H9 (cell line): Measurements from ENCODE around the gene PLG. TPM values are rescaled to one million over a fixed set of nuclear protein-coding genes. Genes with fewer than 3 reads are reported as not detected.

ENCODE experiments used
- DNase-seq: peaks from one replicate; pipeline ENCODE4 v3.0.0-alpha.2; 2017
- H2AFZ ChIP-seq: one replicate; pipeline ENCODE4 v1.6.1; 2013; ENCODE audit warnings: mild to moderate bottlenecking, low read length, control low read depth, moderate library complexity
- H2AK5ac ChIP-seq: 2 replicates; pipeline ENCODE4 v1.6.1; 2013; ENCODE audit warnings: low read length, control low read depth, mixed read lengths; ENCODE audit not compliant: insufficient read length
- H2BK120ac ChIP-seq: one replicate; pipeline ENCODE4 v1.6.1; 2013; ENCODE audit warnings: low read depth, mild to moderate bottlenecking, low read length, control low read depth, inconsistent platforms; ENCODE audit not compliant: poor library complexity, severe bottlenecking
- H2BK12ac ChIP-seq: 2 replicates; pipeline ENCODE4 v1.6.1; 2013; ENCODE audit warnings: low read length, control low read depth, mixed read lengths, low read depth; ENCODE audit not compliant: insufficient read length
- H2BK15ac ChIP-seq: 2 replicates; pipeline ENCODE4 v1.6.1; 2013; ENCODE audit warnings: low read depth, low read length, control low read depth
- H2BK20ac ChIP-seq: one replicate; pipeline ENCODE4 v1.6.1; 2013; ENCODE audit warnings: low read depth, mild to moderate bottlenecking, low read length, control low read depth, inconsistent platforms; ENCODE audit not compliant: poor library complexity, severe bottlenecking
- H2BK5ac ChIP-seq: 2 replicates; pipeline ENCODE4 v1.6.1; 2013; ENCODE audit warnings: low read length, control low read depth, mixed read lengths; ENCODE audit not compliant: insufficient read length
- H3K14ac ChIP-seq: 2 replicates; pipeline ENCODE4 v1.6.1; 2013; ENCODE audit warnings: low read length, control low read depth; ENCODE audit not compliant: insufficient read depth
- H3K18ac ChIP-seq: 2 replicates; pipeline ENCODE4 v1.6.1; 2013; ENCODE audit warnings: low read depth, mild to moderate bottlenecking, mixed read lengths, low read length, control low read depth; ENCODE audit not compliant: insufficient read length
- H3K23ac ChIP-seq: 2 replicates; pipeline ENCODE4 v1.6.1; 2013; ENCODE audit warnings: low read length, control low read depth, mixed read lengths, low read depth; ENCODE audit not compliant: insufficient read length
- H3K23me2 ChIP-seq: 2 replicates; pipeline ENCODE4 v1.6.1; 2013; ENCODE audit warnings: low read depth, mild to moderate bottlenecking, mixed read lengths, low read length, control low read depth; ENCODE audit not compliant: insufficient read length, poor library complexity, severe bottlenecking
- H3K27ac ChIP-seq: 2 replicates; pipeline ENCODE4 v1.5.1; 2013; ENCODE audit warnings: low read length, control low read depth, mixed read lengths, low read depth; ENCODE audit not compliant: insufficient read length
- H3K27me3 ChIP-seq: 2 replicates; pipeline ENCODE4 v1.6.1; 2013; ENCODE audit warnings: low read length, control low read depth, inconsistent platforms; ENCODE audit not compliant: insufficient read depth
- H3K4ac ChIP-seq: 2 replicates; pipeline ENCODE4 v1.6.1; 2013; ENCODE audit warnings: low read depth, mild to moderate bottlenecking, control low read depth, inconsistent platforms, low read length, moderate library complexity
- H3K4me1 ChIP-seq: 2 replicates; pipeline ENCODE4 v1.6.1; 2013; ENCODE audit warnings: low read length, control low read depth, inconsistent platforms; ENCODE audit not compliant: insufficient read depth
- H3K4me2 ChIP-seq: 2 replicates; pipeline ENCODE4 v1.6.1; 2013; ENCODE audit warnings: low read length, control low read depth, mixed read lengths; ENCODE audit not compliant: insufficient read length, insufficient read depth
- H3K56ac ChIP-seq: 2 replicates; pipeline ENCODE4 v1.6.1; 2013; ENCODE audit warnings: low read depth, mild to moderate bottlenecking, mixed read lengths, low read length, control low read depth; ENCODE audit not compliant: insufficient read length
- H3K79me1 ChIP-seq: 2 replicates; pipeline ENCODE4 v1.6.1; 2013; ENCODE audit warnings: low read depth, mild to moderate bottlenecking, moderate library complexity, low read length, control low read depth, inconsistent platforms; ENCODE audit not compliant: insufficient read depth, poor library complexity, severe bottlenecking
- H3K79me2 ChIP-seq: 2 replicates; pipeline ENCODE4 v1.6.1; 2013; ENCODE audit warnings: low read length, control low read depth, inconsistent platforms; ENCODE audit not compliant: insufficient read depth
- H3K9ac ChIP-seq: 2 replicates; pipeline ENCODE4 v1.6.1; 2013; ENCODE audit warnings: low read length, control low read depth, mixed read lengths; ENCODE audit not compliant: insufficient read length; ENCODE audit errors: extremely low read depth
- H3K9me3 ChIP-seq: one replicate; pipeline ENCODE4 v1.6.1; 2013; ENCODE audit warnings: low read depth, low read length, inconsistent platforms; ENCODE audit not compliant: control insufficient read depth
- H3T11ph ChIP-seq: one replicate; pipeline ENCODE4 v1.6.1; 2013; ENCODE audit warnings: mild to moderate bottlenecking, low read length, control low read depth, inconsistent platforms
- H4K20me1 ChIP-seq: one replicate; pipeline ENCODE4 v1.6.1; 2013; ENCODE audit not compliant: control insufficient read depth, insufficient read length, insufficient read depth
- H4K5ac ChIP-seq: 2 replicates; pipeline ENCODE4 v1.6.1; 2013; ENCODE audit warnings: low read depth, mild to moderate bottlenecking, mixed read lengths, low read length, control low read depth; ENCODE audit not compliant: insufficient read length
- H4K8ac ChIP-seq: replicated peaks from 2 replicates; pipeline ENCODE4 v1.6.1; 2013; ENCODE audit warnings: low read length, control low read depth, mixed read lengths, low read depth; ENCODE audit not compliant: insufficient read length
- H4K91ac ChIP-seq: 2 replicates; pipeline ENCODE4 v1.6.1; 2013; ENCODE audit warnings: low read depth, mild to moderate bottlenecking, moderate library complexity, mixed read lengths, low read length, control low read depth; ENCODE audit not compliant: insufficient read length
- H3K27ac Mint-ChIP-seq, 3 experiments: 2 replicates in 2 of 3; 3 replicates in 1 of 3; pipeline ENCODE4 v1.8.0; 2020 to 2021; ENCODE audit warnings: mixed read lengths in 3 of 3, mild to moderate bottlenecking in 1 of 3, moderate library complexity in 1 of 3
- H3K27me3 Mint-ChIP-seq: 2 replicates; pipeline ENCODE4 v1.8.0; 2021; ENCODE audit warnings: low read depth, mild to moderate bottlenecking, moderate library complexity, mixed read lengths
- H3K36me3 Mint-ChIP-seq, 3 experiments: 2 replicates in 2 of 3; 3 replicates in 1 of 3; pipeline ENCODE4 v1.8.0; 2020 to 2021; ENCODE audit warnings: low read depth in 3 of 3, mixed read lengths in 3 of 3; ENCODE audit not compliant: insufficient read depth in 1 of 3
- H3K4me1 Mint-ChIP-seq, 2 experiments: 2 replicates each; pipeline ENCODE4 v1.8.0; 2020; ENCODE audit warnings: mixed read lengths in 2 of 2
- H3K4me3 Mint-ChIP-seq, 2 experiments: 2 replicates in 1 of 2; 3 replicates in 1 of 2; pipeline ENCODE4 v1.8.0; 2020 to 2021; ENCODE audit warnings: mild to moderate bottlenecking in 2 of 2, mixed read lengths in 2 of 2, moderate library complexity in 1 of 2
- H3K9me3 Mint-ChIP-seq, 2 experiments: 2 replicates in 1 of 2; 3 replicates in 1 of 2; pipeline ENCODE4 v1.8.0; 2020; ENCODE audit warnings: mild to moderate bottlenecking in 2 of 2, mixed read lengths in 2 of 2, moderate library complexity in 1 of 2
- CTCF ChIP-seq: fragments of 200-600 bp; sonication (generic); conservative IDR thresholded peaks from 3 replicates; pipeline ENCODE4 v1.8.0; 2021; ENCODE audit warnings: antibody characterized with exemption, mild to moderate bottlenecking
- WGBS: extraction: QIAGEN DNeasy Blood & Tissue Kit; methylation state at CpG from one replicate; pipeline ENCODE4 v1.1.7; 2013; ENCODE audit warnings: missing lambda C conversion rate, low lambda C conversion rate, mixed read lengths; ENCODE audit not compliant: insufficient read length; ENCODE audit errors: extremely low coverage; 5-methylcytosine and 5-hydroxymethylcytosine counted together
- total RNA-seq: library from RNA; stranded (reverse); gene quantifications from 2 replicates; pipeline ENCODE4 v1.2.1, GENCODE V29; 2021

Gene PLG
- total RNA-seq, 1 experiment from 2014 or later: not detected

DNA sequence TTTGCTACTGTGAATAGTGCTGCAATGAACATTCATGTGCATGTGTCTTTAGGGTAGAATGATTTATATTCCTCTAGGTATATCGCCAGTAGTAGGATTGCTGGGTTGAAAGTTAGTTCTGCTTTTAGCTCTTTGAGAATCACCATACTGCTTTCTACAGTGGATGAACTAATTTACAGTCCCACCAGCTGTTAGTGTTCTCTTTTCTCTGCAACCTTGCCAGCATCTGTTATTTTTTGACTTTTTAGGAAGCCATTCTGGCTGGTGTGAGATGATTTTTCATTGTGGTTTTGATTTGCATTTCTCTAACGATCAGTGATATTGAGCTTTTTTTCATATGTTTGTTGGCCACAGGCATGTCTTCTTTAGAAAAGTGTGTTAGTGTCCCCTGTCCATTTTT, 40.0 kb downstream of the PLG start:
- Histone ChIP-seq H4K20me1 (no peaks in the 10 kb centered on the region), H3K23me2 (no peaks in the 10 kb centered on the region), H2AFZ (no peak overlapping the region), H2BK20ac (no peak overlapping the region), H2AK5ac (no peak overlapping the region), H4K91ac (no peak overlapping the region), H3T11ph (no peak overlapping the region), H2BK15ac (no peak overlapping the region), H2BK5ac (no peak overlapping the region), H3K79me1 (no peaks in the 10 kb centered on the region), H3K4me1 (no peaks in the 10 kb centered on the region), H3K9ac (no peak overlapping the region), H3K4ac (no peak overlapping the region), H3K9me3 (no peaks in the 10 kb centered on the region), H2BK12ac (no peak overlapping the region), H3K79me2 (no peaks in the 10 kb centered on the region), H3K56ac (no peak overlapping the region), H3K27me3 (no peaks in the 10 kb centered on the region), H3K4me2 (no peak overlapping the region), H4K5ac (no peak overlapping the region), H3K27ac (no peak overlapping the region), H4K8ac (no peak overlapping the region), H3K18ac (no peak overlapping the region), H2BK120ac (no peak overlapping the region), H3K14ac (no peak overlapping the region), H3K23ac (no peak overlapping the region)
- DNase-seq: no peak
- H3K4me1 Mint-ChIP-seq: no peaks in the 10 kb centered on the region
- TF ChIP-seq CTCF: no peak
- no CpG with 5 or more reads among the region's 2 CpGs for WGBS
- H3K36me3 Mint-ChIP-seq: no peaks in the 10 kb centered on the region; a peak in 1 of 7 replicates
- H3K27ac Mint-ChIP-seq: no peak overlapping the region
- peaks cover 9% of the 10 kb centered on the region for H3K27me3 Mint-ChIP-seq
- H3K4me3 Mint-ChIP-seq: no peak overlapping the region
- peaks cover 14 to 26% of the 10 kb centered on the region in 2 experiments for H3K9me3 Mint-ChIP-seq
